Fibroblast of lung (primary cell): ENCODE measurements around the gene GINS1. TPM values are rescaled to one million over a fixed set of nuclear protein-coding genes. Genes with fewer than 3 reads are reported as not detected.

Experiments used
- DNase-seq, 2 donors: peaks; one replicate each; pipeline versions ENCODE4 v3.0.0 to v3.0.0-alpha.2; 2010; ENCODE audit warnings: low read depth in 2 of 2
- H2AFZ ChIP-seq: 2 replicates; pipeline ENCODE4 v1.5.1; 2012; ENCODE audit warnings: low read length, control low read depth, inconsistent platforms
- H3K27ac ChIP-seq: 2 replicates; pipeline ENCODE4 v1.5.1; 2011; ENCODE audit warnings: low read length, control low read depth; ENCODE audit not compliant: insufficient read depth
- H3K27me3 ChIP-seq: 2 replicates; pipeline ENCODE4 v1.5.1; 2011; ENCODE audit warnings: mild to moderate bottlenecking, low read length; ENCODE audit not compliant: control insufficient read depth, insufficient read depth
- H3K36me3 ChIP-seq: 2 replicates; pipeline ENCODE4 v1.5.1; 2011; ENCODE audit warnings: low read length; ENCODE audit not compliant: control insufficient read depth, insufficient read depth
- H3K4me1 ChIP-seq: 2 replicates; pipeline ENCODE4 v1.5.1; 2011; ENCODE audit warnings: low read length; ENCODE audit not compliant: control insufficient read depth, insufficient read depth; ENCODE audit errors: extremely low read depth
- H3K4me2 ChIP-seq: 2 replicates; pipeline ENCODE4 v1.5.1; 2011; ENCODE audit warnings: low read length, control low read depth; ENCODE audit not compliant: insufficient read depth; ENCODE audit errors: extremely low read depth
- H3K4me3 ChIP-seq, 4 experiments: fragments of 200-600 bp in 1 of 4; sonication (generic) in 1 of 4; replicated peaks in 1 of 4; 2 replicates each; pipeline ENCODE4 v1.5.1; 2011 to 2016; ENCODE audit warnings: low read length in 4 of 4, low read depth in 3 of 4, mild to moderate bottlenecking in 3 of 4, control low read depth in 2 of 4, inconsistent platforms in 1 of 4, mixed read lengths in 1 of 4; ENCODE audit not compliant: insufficient read depth in 1 of 4; ENCODE audit errors: control extremely low read depth in 1 of 4
- H3K79me2 ChIP-seq: 2 replicates; pipeline ENCODE4 v1.5.1; 2012; ENCODE audit warnings: mild to moderate bottlenecking, low read length, inconsistent platforms; ENCODE audit not compliant: control insufficient read depth, insufficient read depth
- H3K9ac ChIP-seq: 2 replicates; pipeline ENCODE4 v1.5.1; 2011; ENCODE audit warnings: mild to moderate bottlenecking, low read length, control low read depth; ENCODE audit not compliant: insufficient read depth
- H3K9me3 ChIP-seq: 2 replicates; pipeline ENCODE4 v1.5.1; 2012; ENCODE audit warnings: low read depth, low read length; ENCODE audit not compliant: control insufficient read depth, insufficient read depth
- H4K20me1 ChIP-seq: 2 replicates; pipeline ENCODE4 v1.5.1; 2011; ENCODE audit warnings: low read length; ENCODE audit not compliant: control insufficient read depth, insufficient read depth; ENCODE audit errors: extremely low read depth
- CTCF ChIP-seq, 2 donors: IDR thresholded peaks in 1 of 2; conservative IDR thresholded peaks in 1 of 2; 1 replicate in 1 of 2; 2 replicates in 1 of 2; pipeline ENCODE4 v1.5.1; 2011 to 2012; ENCODE audit warnings: low read length in 2 of 2, control low read depth in 1 of 2, inconsistent platforms in 1 of 2, low read depth in 1 of 2, mild to moderate bottlenecking in 1 of 2
- EZH2 ChIP-seq: IDR thresholded peaks from 2 replicates; pipeline ENCODE4 v1.5.1; 2012; ENCODE audit warnings: low read length, control low read depth, mild to moderate bottlenecking; ENCODE audit errors: missing control alignments
- polyA plus RNA-seq, 2 donors: library from polyadenylated mRNA; depleted of rRNA in 1 of 2; stranded (reverse) in 1 of 2; unstranded in 1 of 2; fragments of >200 nt; gene quantifications; 2 replicates each; pipeline ENCODE4 v1.2.1, GENCODE V29; 2011 to 2012; ENCODE audit warnings: missing spikeins in 1 of 2
- total RNA-seq: library from RNA; depleted of rRNA; stranded (reverse); fragments of >200 nt; gene quantifications from 2 replicates; pipeline ENCODE4 v1.2.1, GENCODE V29; 2014

GINS1 gene
- total and polyA plus RNA-seq, 2 donors (not counting 1 experiment from before 2014, with no cell fraction given), result 3.0 to 5.6 TPM

- no peaks in the 10 kb centered on the region for H4K20me1 ChIP-seq
- no peak overlapping the region for H3K4me2 ChIP-seq
- peaks cover 51% of the 10 kb centered on the region for H3K79me2 ChIP-seq
- no peak overlapping the region for H3K27ac ChIP-seq
- H3K4me1 ChIP-seq, result peaks cover 3% of the 10 kb centered on the region
- TF ChIP-seq CTCF (conservative IDR thresholded peaks at IDR 0.05 in 1 of 2, IDR thresholded peaks at IDR 0.05 in 1 of 2; ENCODE audit: low read depth in 1 of 2, low read length in 2 of 2) (no peak), EZH2 (no peak)
- no peaks in the 10 kb centered on the region for H3K36me3 ChIP-seq
- no peak for DNase-seq
- H2AFZ ChIP-seq, result no peak overlapping the region
- H3K4me3 ChIP-seq, result no peak overlapping the region
- no peaks in the 10 kb centered on the region for H3K9me3 ChIP-seq
- H3K9ac ChIP-seq, result no peak overlapping the region
- no peaks in the 10 kb centered on the region for H3K27me3 ChIP-seq
Observed at GRCh38 chr20:25369971-25370370, 37.5 kb upstream of the GINS1 start.

GRCh38 chr20:25372584-25373336, 34.7 kb upstream of the GINS1 start:
- peak; percentile 98 for DNase-seq
- H2AFZ ChIP-seq, result no peak overlapping the region
- peak overlapping the region; percentile 33 for H3K4me2 ChIP-seq
- no peaks in the 10 kb centered on the region for H3K27me3 ChIP-seq
- no peaks in the 10 kb centered on the region for H4K20me1 ChIP-seq
- no peaks in the 10 kb centered on the region for H3K36me3 ChIP-seq
- peaks cover 59% of the 10 kb centered on the region for H3K79me2 ChIP-seq
- TF ChIP-seq EZH2, result no peak
- no peak for TF ChIP-seq CTCF (conservative IDR thresholded peaks at IDR 0.05 in 1 of 2, IDR thresholded peaks at IDR 0.05 in 1 of 2; ENCODE audit: low read depth in 1 of 2, low read length in 2 of 2)
- H3K27ac ChIP-seq, result peak overlapping the region; percentile 73
- peaks cover 3% of the 10 kb centered on the region for H3K4me1 ChIP-seq
- H3K4me3 ChIP-seq, result no peak overlapping the region
- no peak overlapping the region for H3K9ac ChIP-seq
- H3K9me3 ChIP-seq, result no peaks in the 10 kb centered on the region

- TF ChIP-seq CTCF (conservative IDR thresholded peaks at IDR 0.05 in 1 of 2, IDR thresholded peaks at IDR 0.05 in 1 of 2; ENCODE audit: low read depth in 1 of 2, low read length in 2 of 2), result no peak
- TF ChIP-seq EZH2, result no peak
- Histone ChIP-seq H4K20me1 (no peaks in the 10 kb centered on the region), H3K4me3 (no peak overlapping the region), H3K9ac (no peak overlapping the region), H2AFZ (no peak overlapping the region), H3K79me2 (peaks cover 67% of the 10 kb centered on the region), H3K4me1 (peaks cover 3% of the 10 kb centered on the region), H3K36me3 (no peaks in the 10 kb centered on the region), H3K9me3 (no peaks in the 10 kb centered on the region), H3K27ac (no peak overlapping the region), H3K27me3 (no peaks in the 10 kb centered on the region), H3K4me2 (no peak overlapping the region)
- no peak for DNase-seq
Observed at GRCh38 chr20:25374842-25375241, 32.6 kb upstream of the GINS1 start.
